ENCODE data around the gene KAZN.

Gene KAZN

DNA sequence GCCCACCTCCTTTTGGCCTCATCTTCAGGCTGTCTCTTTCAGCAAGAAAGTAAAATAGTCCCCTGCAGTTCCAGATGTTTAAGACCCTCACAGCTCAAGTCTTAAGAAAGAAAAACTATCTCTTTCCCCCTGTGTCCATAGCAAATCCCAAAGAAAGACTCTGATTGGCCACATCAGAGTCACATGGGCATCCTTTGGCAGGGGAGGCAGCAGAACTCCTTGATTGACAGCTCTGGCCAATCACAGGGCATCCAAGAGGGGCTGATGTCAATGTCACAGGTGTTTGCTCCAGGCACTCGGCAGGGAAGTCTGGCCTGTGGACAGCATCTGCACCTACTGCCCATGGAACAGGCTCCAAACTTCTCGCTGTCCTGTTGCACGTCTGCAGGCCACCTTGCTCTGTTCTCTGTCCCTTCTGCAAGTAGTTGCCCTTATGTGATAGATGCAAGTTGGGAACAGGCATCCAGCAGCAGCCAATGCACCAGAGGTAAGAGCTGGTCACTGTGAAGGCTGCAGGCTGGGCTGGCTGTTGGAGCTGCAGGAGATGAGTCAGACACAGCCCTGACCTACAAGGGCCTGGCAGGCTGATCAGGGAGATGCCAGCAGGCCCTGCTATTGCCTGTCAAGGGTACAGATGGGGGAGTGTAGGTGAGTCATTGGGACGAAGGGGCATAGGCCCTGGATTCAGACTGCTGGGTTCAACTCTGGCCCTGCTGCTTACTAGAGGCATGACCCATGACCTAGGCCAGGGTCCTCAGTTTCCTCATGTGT lies 458.2 kb downstream of the KAZN start:
- Mint-ChIP-seq H3K36me3 (no peaks in the 10 kb centered on the region), H3K4me3 (no peak overlapping the region), H3K9me3 (peaks cover 9% of the 10 kb centered on the region), H3K4me1 (no peaks in the 10 kb centered on the region), H3K27me3 (peaks cover 7% of the 10 kb centered on the region), H3K27ac (no peak overlapping the region)
- ATAC-seq, result no peak

DNA sequence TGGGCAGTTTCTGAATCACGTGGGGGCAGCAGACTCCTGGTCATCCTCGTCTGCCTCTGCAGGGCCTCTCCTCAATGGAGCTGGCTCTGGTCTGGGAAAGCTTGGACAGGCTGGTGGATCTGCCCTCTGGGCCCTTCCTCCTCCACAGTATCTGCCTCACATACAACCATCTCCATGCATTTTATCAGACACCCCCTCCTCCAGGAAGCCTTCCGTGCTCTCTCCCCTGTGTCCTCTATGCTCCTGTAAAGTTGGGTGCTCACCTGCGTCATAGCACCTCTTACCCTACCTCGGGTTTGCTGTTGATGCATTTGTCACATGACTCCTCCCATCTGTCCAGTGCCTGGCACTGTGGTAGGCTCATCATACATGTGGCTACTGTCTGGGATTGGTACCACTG lies 459.3 kb downstream of the KAZN start:
- H3K27ac Mint-ChIP-seq, result no peak overlapping the region
- H3K9me3 Mint-ChIP-seq, result peaks cover 4% of the 10 kb centered on the region
- peaks cover 7% of the 10 kb centered on the region for H3K27me3 Mint-ChIP-seq
- H3K36me3 Mint-ChIP-seq, result no peaks in the 10 kb centered on the region
- no peaks in the 10 kb centered on the region for H3K4me1 Mint-ChIP-seq
- no peak overlapping the region for H3K4me3 Mint-ChIP-seq
- no peak for ATAC-seq

DNA sequence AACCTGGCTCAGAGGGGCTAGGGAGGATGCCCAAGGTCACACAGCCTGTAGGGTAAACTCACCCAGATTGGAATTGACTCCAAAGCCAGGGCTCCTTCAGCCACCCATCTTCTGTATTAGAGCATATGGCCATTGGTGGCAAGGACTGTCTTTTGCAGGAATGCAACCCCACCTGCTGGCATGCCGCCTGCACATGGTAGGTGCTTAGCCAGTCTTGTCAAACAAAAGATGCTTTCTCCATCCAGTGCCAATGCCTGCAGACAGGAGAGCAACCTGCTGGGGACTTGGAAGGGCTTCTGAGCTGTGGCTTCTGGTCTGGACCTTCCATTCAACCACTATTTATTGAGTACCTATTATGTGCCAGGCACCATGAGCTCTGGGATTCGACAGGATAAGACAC lies 459.8 kb downstream of the KAZN start:
- Mint-ChIP-seq H3K4me1 (no peaks in the 10 kb centered on the region), H3K27me3 (peaks cover 7% of the 10 kb centered on the region), H3K36me3 (no peaks in the 10 kb centered on the region), H3K4me3 (no peak overlapping the region), H3K27ac (no peak overlapping the region), H3K9me3 (peaks cover 4% of the 10 kb centered on the region)
- ATAC-seq, result no peak

DNA sequence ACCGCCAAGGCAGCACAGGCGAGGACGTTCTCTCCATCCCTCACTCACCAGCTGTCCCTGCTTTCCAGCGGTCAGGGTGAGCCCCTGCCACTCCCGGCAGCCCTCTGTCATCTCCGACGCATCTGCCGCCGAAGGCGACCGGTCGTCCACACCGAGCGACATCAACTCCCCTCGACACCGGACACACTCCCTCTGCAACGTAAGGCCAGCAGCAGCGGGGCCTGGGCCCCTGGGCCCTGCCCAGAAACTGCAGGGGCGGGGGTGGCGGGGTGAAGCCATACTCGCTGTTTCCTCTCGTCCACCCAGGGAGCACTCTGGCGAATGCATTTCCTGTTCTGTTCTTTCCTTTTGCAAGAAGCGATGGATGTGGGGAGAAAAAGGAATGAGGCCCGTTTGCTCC lies 461.6 kb downstream of the KAZN start:
- no peaks in the 10 kb centered on the region for H3K4me1 Mint-ChIP-seq
- H3K27ac Mint-ChIP-seq, result no peak overlapping the region
- H3K27me3 Mint-ChIP-seq, result peaks cover 7% of the 10 kb centered on the region
- peaks cover 4% of the 10 kb centered on the region for H3K9me3 Mint-ChIP-seq
- no peaks in the 10 kb centered on the region for H3K36me3 Mint-ChIP-seq
- no peak for ATAC-seq
- no peak overlapping the region for H3K4me3 Mint-ChIP-seq

DNA sequence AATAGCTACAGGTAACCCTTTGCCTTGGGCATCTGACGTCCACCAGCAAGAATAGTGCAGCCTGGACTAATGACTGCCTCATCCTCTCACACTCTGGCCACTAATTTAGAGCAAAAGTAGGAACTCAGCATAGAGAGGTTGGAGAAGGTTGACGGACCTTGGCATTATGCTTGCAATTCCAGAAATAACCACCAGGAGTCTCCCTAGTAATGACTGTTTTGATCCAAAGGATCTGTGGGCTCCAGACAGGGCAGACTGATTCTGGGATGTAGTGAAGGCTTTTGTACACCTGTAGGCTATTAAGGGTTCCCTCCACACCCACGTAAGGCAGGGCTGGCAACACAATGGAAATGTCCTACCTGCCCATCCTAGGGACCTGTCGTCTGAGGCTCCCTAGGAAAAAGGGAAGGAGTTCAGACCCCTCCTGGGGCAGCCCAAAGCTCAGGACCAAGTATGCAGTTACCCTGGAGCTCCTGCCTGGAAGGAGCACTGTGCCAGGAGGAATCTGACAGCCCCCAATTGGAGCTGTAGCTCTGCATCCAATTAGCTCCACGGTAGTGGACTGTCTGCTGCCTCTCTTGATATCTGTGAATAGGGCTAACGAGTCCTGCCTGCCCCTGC lies 464.1 kb downstream of the KAZN start:
- H3K4me3 Mint-ChIP-seq, result no peak overlapping the region
- ATAC-seq, result no peak

DNA sequence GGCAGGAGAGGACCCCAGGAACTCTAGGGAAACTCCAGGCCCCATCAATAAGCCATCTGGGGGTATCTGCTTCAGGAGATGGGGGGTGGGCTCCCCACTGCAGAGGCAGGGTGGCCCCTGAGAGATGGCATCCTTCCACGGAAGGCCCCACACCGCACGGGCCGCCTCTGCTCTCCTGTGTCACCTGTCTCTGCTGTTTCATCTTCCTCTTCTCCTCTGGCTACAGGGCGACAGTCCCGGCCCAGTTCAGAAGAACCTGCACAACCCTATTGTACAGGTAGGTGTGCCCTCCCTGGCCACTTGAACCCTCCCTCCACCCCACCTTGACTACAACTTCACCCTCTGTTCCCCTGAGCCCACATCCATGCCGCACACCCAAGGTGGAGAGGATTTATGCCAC lies 464.9 kb downstream of the KAZN start:
- ATAC-seq, result no peak
- Mint-ChIP-seq H3K36me3 (no peaks in the 10 kb centered on the region), H3K9me3 (peaks cover 4% of the 10 kb centered on the region), H3K4me3 (no peak overlapping the region), H3K27me3 (peaks cover under 1% of the 10 kb centered on the region), H3K4me1 (no peaks in the 10 kb centered on the region), H3K27ac (no peak overlapping the region)

More for the DNA sequence above, 464.1 kb downstream of the KAZN start:
- H3K9me3 Mint-ChIP-seq, result peaks cover 4% of the 10 kb centered on the region
- H3K4me1 Mint-ChIP-seq, result no peaks in the 10 kb centered on the region
- H3K36me3 Mint-ChIP-seq, result no peaks in the 10 kb centered on the region
- H3K27me3 Mint-ChIP-seq, result peaks cover 7% of the 10 kb centered on the region
- H3K27ac Mint-ChIP-seq, result no peak overlapping the region

DNA sequence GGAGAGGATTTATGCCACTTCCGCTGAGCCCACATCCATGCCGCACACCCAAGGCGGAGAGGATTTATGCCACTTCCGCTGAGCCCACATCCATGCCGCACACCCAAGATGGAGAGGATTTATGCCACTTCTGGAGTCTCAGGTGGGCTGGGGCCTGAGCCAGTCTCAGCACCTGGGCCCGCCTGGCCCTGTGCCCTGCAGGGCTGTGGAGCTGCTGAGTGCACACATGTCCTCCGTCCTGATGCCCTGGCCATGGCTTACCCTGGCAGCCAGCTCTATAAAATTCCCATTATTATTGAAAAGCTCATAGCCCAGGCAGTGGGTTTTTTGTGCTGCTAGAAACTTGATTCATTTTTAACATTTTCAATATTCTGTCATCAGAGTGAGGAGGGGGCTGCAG lies 465.3 kb downstream of the KAZN start:
- Mint-ChIP-seq H3K4me1 (no peaks in the 10 kb centered on the region), H3K4me3 (no peak overlapping the region), H3K36me3 (no peaks in the 10 kb centered on the region), H3K27ac (no peak overlapping the region), H3K9me3 (peaks cover 4% of the 10 kb centered on the region), H3K27me3 (no peaks in the 10 kb centered on the region)
- ATAC-seq, result no peak

DNA sequence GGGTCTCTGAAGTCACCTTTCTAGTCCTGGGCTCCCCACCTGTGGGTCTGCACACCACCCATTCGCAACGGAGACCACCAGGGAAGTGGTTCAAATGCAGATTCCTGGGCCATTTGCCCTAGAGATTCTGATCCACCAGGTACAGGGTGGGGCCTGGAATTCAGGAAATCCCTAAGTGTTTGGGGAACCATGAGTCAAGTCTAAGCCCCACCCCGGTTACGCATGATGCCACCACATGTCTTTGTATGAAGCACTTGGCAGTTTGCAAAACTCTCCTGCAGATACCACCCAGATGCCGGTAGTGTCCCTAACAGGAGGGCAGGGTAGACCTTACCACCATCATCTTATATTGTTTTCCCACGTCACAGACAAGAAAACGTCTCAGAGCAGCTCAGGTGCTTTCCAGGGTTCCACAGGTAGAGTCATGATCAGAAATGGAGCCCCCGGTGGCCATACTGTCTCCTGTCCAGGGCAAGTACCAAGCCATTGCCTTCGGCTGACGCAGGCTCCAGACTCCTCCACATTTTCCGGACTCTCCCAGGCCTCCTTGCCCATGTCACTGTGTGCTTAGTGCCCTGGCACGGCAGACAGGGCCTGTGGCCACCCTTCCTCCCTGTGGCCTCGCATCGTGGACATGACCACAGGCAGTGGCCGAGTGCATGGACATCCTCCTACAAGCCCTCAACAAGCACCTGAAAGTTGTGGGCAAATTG lies 465.9 kb downstream of the KAZN start:
- H3K27ac Mint-ChIP-seq, result no peak overlapping the region
- ATAC-seq, result no peak
- peaks cover 4% of the 10 kb centered on the region for H3K9me3 Mint-ChIP-seq
- H3K27me3 Mint-ChIP-seq, result no peaks in the 10 kb centered on the region
- H3K36me3 Mint-ChIP-seq, result no peaks in the 10 kb centered on the region
- no peaks in the 10 kb centered on the region for H3K4me1 Mint-ChIP-seq
- H3K4me3 Mint-ChIP-seq, result no peak overlapping the region

DNA sequence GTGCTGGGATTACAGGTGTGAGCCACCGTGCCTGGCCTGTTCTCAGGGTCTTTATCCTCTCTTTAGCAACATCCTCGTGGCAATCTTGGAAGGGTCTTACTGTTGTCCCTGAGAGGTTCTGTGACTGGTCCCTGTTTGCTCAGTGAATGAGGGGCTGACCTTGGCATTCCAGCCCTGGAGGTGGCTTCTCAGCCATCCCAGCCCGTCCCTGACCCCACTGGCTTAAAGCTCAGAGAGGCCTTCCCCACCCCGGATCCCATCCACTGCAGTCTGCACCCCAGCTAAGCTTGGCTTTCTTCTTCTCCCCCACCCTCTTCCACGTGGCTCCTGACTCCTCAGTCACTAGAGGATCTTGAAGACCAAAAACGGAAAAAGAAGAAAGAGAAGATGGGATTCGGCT lies 466.8 kb downstream of the KAZN start:
- Mint-ChIP-seq H3K9me3 (peaks cover 4% of the 10 kb centered on the region), H3K27ac (no peak overlapping the region), H3K4me1 (no peaks in the 10 kb centered on the region), H3K36me3 (no peaks in the 10 kb centered on the region), H3K4me3 (no peak overlapping the region), H3K27me3 (no peaks in the 10 kb centered on the region)
- ATAC-seq, result no peak

DNA sequence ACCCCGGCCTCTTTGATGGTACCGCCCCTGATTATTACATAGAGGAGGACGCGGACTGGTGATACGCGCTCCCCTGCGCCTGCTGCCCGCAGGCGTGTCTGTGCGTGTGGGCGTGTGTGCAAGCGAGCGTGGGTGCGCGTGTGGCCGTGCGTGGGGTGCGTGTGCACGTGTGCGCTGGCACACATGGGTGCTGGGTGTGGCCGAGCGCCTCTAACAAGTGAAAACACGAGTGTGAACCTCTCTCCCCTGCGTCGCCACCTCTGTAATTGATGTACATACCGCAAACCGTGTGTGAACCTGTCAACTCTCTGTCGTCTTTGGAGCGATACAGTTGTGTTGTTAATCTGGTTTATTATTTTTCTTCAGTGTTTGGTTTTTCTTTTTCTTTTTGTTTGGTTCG lies 467.3 kb downstream of the KAZN start:
- no peak overlapping the region for H3K4me3 Mint-ChIP-seq
- no peak for ATAC-seq
- H3K27ac Mint-ChIP-seq, result no peak overlapping the region
- H3K9me3 Mint-ChIP-seq, result peaks cover 4% of the 10 kb centered on the region
- H3K36me3 Mint-ChIP-seq, result no peaks in the 10 kb centered on the region
- no peaks in the 10 kb centered on the region for H3K27me3 Mint-ChIP-seq
- no peaks in the 10 kb centered on the region for H3K4me1 Mint-ChIP-seq

DNA sequence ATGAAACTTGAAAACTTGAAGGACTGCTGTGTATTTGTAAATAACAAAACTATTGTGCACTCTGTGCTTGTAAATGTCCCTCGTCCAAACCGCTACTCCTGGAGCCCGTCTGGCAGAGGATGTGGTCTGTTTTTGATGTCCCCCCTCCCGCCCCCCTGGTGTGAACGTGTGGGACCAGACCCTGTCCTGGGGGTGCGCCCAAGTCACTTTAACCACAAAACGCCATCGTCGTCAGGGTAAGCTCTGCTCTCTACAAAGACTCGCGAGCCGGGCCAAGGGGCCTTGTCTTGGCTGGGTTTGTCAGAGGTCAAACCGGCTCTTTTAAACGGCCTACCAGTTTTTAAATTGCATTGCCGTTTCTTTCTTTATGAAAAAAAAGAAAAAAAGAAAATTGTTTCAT lies 467.7 kb downstream of the KAZN start:
- Mint-ChIP-seq H3K36me3 (no peaks in the 10 kb centered on the region), H3K4me1 (no peaks in the 10 kb centered on the region), H3K27me3 (no peaks in the 10 kb centered on the region), H3K9me3 (peaks cover 4% of the 10 kb centered on the region), H3K27ac (no peak overlapping the region), H3K4me3 (no peak overlapping the region)
- no peak for ATAC-seq

DNA sequence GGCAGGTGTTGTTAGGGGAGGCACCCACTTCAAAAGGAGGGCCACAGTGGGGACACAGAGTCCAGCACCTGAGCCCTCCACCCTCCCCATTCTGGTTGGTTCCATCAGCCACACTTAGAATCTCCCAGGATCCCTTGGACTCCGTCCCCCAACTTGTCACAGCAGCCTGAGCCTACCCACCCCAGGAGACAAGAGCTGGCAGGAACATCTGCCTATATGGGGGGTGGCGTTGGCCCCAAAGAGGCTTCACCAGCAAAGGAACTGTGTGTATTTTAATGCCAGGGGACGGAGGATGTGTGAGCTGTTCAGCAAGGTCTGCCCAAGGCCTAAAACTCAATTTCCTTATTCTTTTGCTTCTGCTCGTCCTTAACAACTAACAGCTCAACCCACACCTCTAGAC lies 468.7 kb downstream of the KAZN start:
- H3K4me3 Mint-ChIP-seq, result no peak overlapping the region
- H3K27ac Mint-ChIP-seq, result no peak overlapping the region
- no peaks in the 10 kb centered on the region for H3K27me3 Mint-ChIP-seq
- peaks cover 4% of the 10 kb centered on the region for H3K9me3 Mint-ChIP-seq
- H3K36me3 Mint-ChIP-seq, result no peaks in the 10 kb centered on the region
- ATAC-seq, result no peak
- no peaks in the 10 kb centered on the region for H3K4me1 Mint-ChIP-seq

DNA sequence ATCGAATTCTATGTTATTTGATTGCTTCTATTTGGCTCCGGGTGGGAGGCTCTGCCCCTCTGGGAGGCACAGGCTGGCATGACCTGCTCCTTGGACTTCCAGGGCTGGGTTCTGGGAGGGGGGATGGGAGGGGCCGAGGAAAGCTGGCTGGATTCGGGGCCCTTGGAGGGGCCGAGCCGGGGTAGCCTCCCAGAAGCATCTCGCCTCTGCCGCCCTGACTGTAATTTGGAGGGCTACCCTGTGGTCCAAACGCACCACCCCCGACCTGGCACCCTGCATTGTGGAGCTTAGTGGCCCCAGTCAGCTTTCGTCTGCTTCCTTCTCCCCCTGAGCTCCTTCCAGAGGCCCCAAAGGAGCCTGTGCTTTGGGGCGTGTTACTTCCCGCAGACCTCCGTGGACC lies 469.7 kb downstream of the KAZN start:
- no peaks in the 10 kb centered on the region for H3K36me3 Mint-ChIP-seq
- H3K27ac Mint-ChIP-seq, result no peak overlapping the region
- no peak for ATAC-seq
- H3K27me3 Mint-ChIP-seq, result no peaks in the 10 kb centered on the region
- no peak overlapping the region for H3K4me3 Mint-ChIP-seq
- H3K4me1 Mint-ChIP-seq, result no peaks in the 10 kb centered on the region
- no peaks in the 10 kb centered on the region for H3K9me3 Mint-ChIP-seq

DNA sequence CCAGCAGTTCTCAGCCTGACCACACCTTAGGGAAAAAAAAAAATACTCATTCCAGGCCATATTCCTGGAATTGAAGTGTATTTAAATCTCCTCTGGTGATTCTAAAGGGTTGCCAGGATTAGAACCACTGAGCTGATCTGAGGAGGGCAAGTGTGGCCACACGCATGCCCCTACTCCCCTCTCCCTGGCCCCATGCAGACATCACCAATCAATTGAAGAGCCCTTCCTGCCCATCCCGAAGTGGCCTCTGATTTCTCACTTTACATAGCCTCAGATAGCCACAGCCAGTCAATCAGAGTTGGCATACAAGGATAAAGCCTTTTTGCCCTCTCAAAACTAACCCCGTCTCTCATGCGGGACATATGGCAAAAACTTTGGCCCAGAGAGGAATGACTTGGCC lies 470.5 kb downstream of the KAZN start:
- no peak for ATAC-seq
- Mint-ChIP-seq H3K4me1 (no peaks in the 10 kb centered on the region), H3K4me3 (no peak overlapping the region), H3K27ac (no peak overlapping the region), H3K27me3 (no peaks in the 10 kb centered on the region), H3K9me3 (no peaks in the 10 kb centered on the region), H3K36me3 (no peaks in the 10 kb centered on the region)

DNA sequence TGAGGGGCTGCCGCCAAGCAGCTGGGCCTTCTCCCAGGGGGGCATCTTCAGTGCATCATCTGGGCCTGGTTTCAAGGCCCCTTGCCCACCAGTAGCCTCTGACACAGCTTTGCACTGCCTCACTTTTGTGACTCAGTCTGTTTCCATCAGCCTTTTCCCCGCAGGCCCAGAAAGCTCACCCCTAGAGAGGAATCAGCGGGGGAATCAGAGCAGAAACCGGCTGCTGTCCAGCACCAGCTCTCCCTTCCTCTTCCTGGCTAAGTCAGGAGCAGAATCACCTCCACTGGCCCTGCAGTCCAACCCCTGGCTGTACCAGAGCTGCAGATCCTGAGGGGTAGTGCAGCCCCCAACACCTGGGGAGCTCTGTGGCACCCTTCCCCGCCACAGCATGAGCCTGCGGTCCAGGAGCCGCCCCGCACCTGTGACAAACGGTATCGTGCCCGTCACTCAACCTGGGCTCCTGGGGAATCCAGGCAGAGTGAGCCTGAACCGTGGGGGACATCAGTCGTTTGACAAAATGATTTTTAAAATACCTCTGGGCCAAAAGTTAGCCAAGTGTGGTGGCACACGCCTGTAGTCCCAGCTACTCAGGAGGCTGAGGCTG lies 471.8 kb downstream of the KAZN start:
- H3K4me3 Mint-ChIP-seq, result no peak overlapping the region

More for the DNA sequence above, 471.8 kb downstream of the KAZN start:
- ATAC-seq, result no peak
- no peaks in the 10 kb centered on the region for H3K9me3 Mint-ChIP-seq
- no peaks in the 10 kb centered on the region for H3K27me3 Mint-ChIP-seq
- no peaks in the 10 kb centered on the region for H3K4me1 Mint-ChIP-seq
- no peaks in the 10 kb centered on the region for H3K36me3 Mint-ChIP-seq
- no peak overlapping the region for H3K27ac Mint-ChIP-seq

Measured in stimulated activated memory B cell treated with anti-CD40 and anti-IgM and Interleukin-4, amounts not matched to agents 10 μg/mL and 1 μg/mL and 100 μg/mL, for 72 hours (primary cell).